ENCODE measurements around the gene CHTF18. TPM values are rescaled to one million over a fixed set of nuclear protein-coding genes. Genes with fewer than 3 reads are reported as not detected.

Gene CHTF18
- total RNA-seq, 2 experiments from 2014 or later: 95.6 to 115 TPM

GRCh38 chr16:802914-803753, 14.7 kb downstream of the CHTF18 start:
- no peak overlapping the region for H3K27ac Mint-ChIP-seq
- peaks cover 9% of the 10 kb centered on the region for H3K36me3 Mint-ChIP-seq (ENCODE audit: low read depth)
- TF ChIP-seq CTCF (IDR thresholded peaks at IDR 0.05): no peak
- DNase-seq (no peak), ATAC-seq (no peak)
- ChIA-PET CTCF (interaction anchor here (1.4 kb wide), 1 partner anchor 82 kb away, joined by 4 read pairs; the partner anchor contains the start of gene ANTKMT), POLR2A (interaction anchor here (0.6 to 2.1 kb wide), 6 partner anchors 13 to 236 kb away, joined by 3 to 5 read pairs (median 4); no protein-coding TSS in a partner anchor)
- H3K9me3 Mint-ChIP-seq: no peaks in the 10 kb centered on the region
- H3K27me3 Mint-ChIP-seq: peaks cover 3% of the 10 kb centered on the region
- no peak overlapping the region for H3K4me3 Mint-ChIP-seq
- intact Hi-C loops (cut with micrococcal nuclease): no loop called here
- peaks cover 7% of the 10 kb centered on the region for H3K4me1 Mint-ChIP-seq (ENCODE audit: low read depth)

GRCh38 chr16:803754-804080, 15.3 kb downstream of the CHTF18 start:
- no peak overlapping the region for H3K27ac Mint-ChIP-seq
- peaks cover 3% of the 10 kb centered on the region for H3K27me3 Mint-ChIP-seq
- intact Hi-C loops (cut with micrococcal nuclease): no loop called here
- H3K36me3 Mint-ChIP-seq (ENCODE audit: low read depth): peaks cover 3% of the 10 kb centered on the region
- no peak for TF ChIP-seq CTCF (IDR thresholded peaks at IDR 0.05)
- H3K9me3 Mint-ChIP-seq: no peaks in the 10 kb centered on the region
- no peak overlapping the region for H3K4me3 Mint-ChIP-seq
- ChIA-PET CTCF (interaction anchor here (1.4 kb wide), 1 partner anchor 82 kb away, joined by 4 read pairs; the partner anchor contains the start of gene ANTKMT), POLR2A (interaction anchor here (0.9 to 2.1 kb wide), 3 partner anchors 14 to 18 kb away, joined by 3 to 5 read pairs (median 3); no protein-coding TSS in a partner anchor)
- DNase-seq (no peak), ATAC-seq (no peak)
- H3K4me1 Mint-ChIP-seq (ENCODE audit: low read depth): peaks cover 11% of the 10 kb centered on the region

GRCh38 chr16:804193-805048, 16.0 kb downstream of the CHTF18 start:
- ChIA-PET CTCF (interaction anchor here (0.7 to 1.4 kb wide), 2 partner anchors 83 to 92 kb away, joined by 3 to 4 read pairs; partner anchors contain the start of gene ANTKMT), POLR2A (interaction anchor here (0.9 to 2.1 kb wide), 3 partner anchors 15 to 19 kb away, joined by 3 to 5 read pairs (median 3); no protein-coding TSS in a partner anchor)
- peaks cover 3% of the 10 kb centered on the region for H3K36me3 Mint-ChIP-seq (ENCODE audit: low read depth)
- peaks cover 11% of the 10 kb centered on the region for H3K4me1 Mint-ChIP-seq (ENCODE audit: low read depth)
- H3K9me3 Mint-ChIP-seq: no peaks in the 10 kb centered on the region
- DNase-seq (no peak), ATAC-seq (no peak)
- no peak overlapping the region for H3K27ac Mint-ChIP-seq
- TF ChIP-seq CTCF (IDR thresholded peaks at IDR 0.05): no peak
- no peak overlapping the region for H3K4me3 Mint-ChIP-seq
- intact Hi-C loops (cut with micrococcal nuclease): no loop called here
- peaks cover 3% of the 10 kb centered on the region for H3K27me3 Mint-ChIP-seq

- CTCF ChIA-PET: no interaction called here
Observed at GRCh38 chr16:805474-805873, 17.1 kb downstream of the CHTF18 start.

More at GRCh38 chr16:805474-805873, 17.1 kb downstream of the CHTF18 start:
- ATAC-seq (no peak), DNase-seq (no peak)
- no peak for TF ChIP-seq CTCF (IDR thresholded peaks at IDR 0.05)
- Mint-ChIP-seq H3K36me3 (ENCODE audit: low read depth) (peaks cover 3% of the 10 kb centered on the region), H3K4me3 (no peak overlapping the region), H3K27me3 (peaks cover 3% of the 10 kb centered on the region), H3K27ac (no peak overlapping the region), H3K9me3 (no peaks in the 10 kb centered on the region), H3K4me1 (ENCODE audit: low read depth) (peaks cover 11% of the 10 kb centered on the region)
- intact Hi-C loops (cut with micrococcal nuclease): no loop called here
- POLR2A ChIA-PET: no interaction called here

Data from activated CD8-positive, alpha-beta T cell treated with anti-CD3 and anti-CD28 coated beads for 36 hours (primary cell).